NCI-H187 (cell line): ENCODE data around the gene WDR64.
"Not testable (repeated sequence)": the region's sequence is repeated elsewhere in the genome, so short reads cannot be mapped to it uniquely, and the experiment has no call there.

Source experiments
- DNase-seq, 2 experiments: peaks; one replicate each; lab custom pipeline; 2025; lab: John Stamatoyannopoulos, UW

Gene WDR64

GRCh38 chr1:241701483-241702295 lies 49.6 kb downstream of the WDR64 start:
- no peak for DNase-seq

GRCh38 chr1:241702442-241703373 lies 50.6 kb downstream of the WDR64 start:
- no peak for DNase-seq

- not testable (repeated sequence) for DNase-seq
Measured at GRCh38 chr1:241703739-241704138, 51.7 kb downstream of the WDR64 start.

- DNase-seq: no peak
Measured at GRCh38 chr1:241706257-241706656, 54.2 kb downstream of the WDR64 start.

GRCh38 chr1:241706967-241707366 lies 54.9 kb downstream of the WDR64 start:
- no peak for DNase-seq

- DNase-seq: no peak
Measured at GRCh38 chr1:241707442-241707841, 55.4 kb downstream of the WDR64 start.

- DNase-seq: no peak
Measured at GRCh38 chr1:241711326-241711725, 59.2 kb downstream of the WDR64 start.

- DNase-seq: no peak
Measured at GRCh38 chr1:241713316-241713715, 61.2 kb downstream of the WDR64 start.

GRCh38 chr1:241714321-241715218 lies 62.5 kb downstream of the WDR64 start:
- no peak for DNase-seq

GRCh38 chr1:241715435-241715834 lies 63.4 kb downstream of the WDR64 start:
- DNase-seq: no peak

GRCh38 chr1:241715956-241716355 lies 63.9 kb downstream of the WDR64 start:
- DNase-seq: no peak

- no peak for DNase-seq
Measured at GRCh38 chr1:241716915-241717656, 65.0 kb downstream of the WDR64 start.

- no peak for DNase-seq
Measured at GRCh38 chr1:241717975-241718374, 65.9 kb downstream of the WDR64 start.

GRCh38 chr1:241721011-241721410 lies 68.9 kb downstream of the WDR64 start:
- DNase-seq: no peak

- DNase-seq: no peak
Measured at GRCh38 chr1:241722947-241723346, 70.9 kb downstream of the WDR64 start.

- no peak for DNase-seq
Measured at GRCh38 chr1:241724741-241725356, 72.8 kb downstream of the WDR64 start.

- no peak for DNase-seq
Measured at GRCh38 chr1:241730031-241730430, 78.0 kb downstream of the WDR64 start.

- DNase-seq: no peak
Measured at GRCh38 chr1:241733899-241734298, 81.8 kb downstream of the WDR64 start.

GRCh38 chr1:241734533-241734932 lies 82.5 kb downstream of the WDR64 start:
- DNase-seq: no peak

GRCh38 chr1:241735493-241735926 lies 83.4 kb downstream of the WDR64 start:
- DNase-seq: not testable (repeated sequence)

GRCh38 chr1:241736387-241736786 lies 84.3 kb downstream of the WDR64 start:
- no peak for DNase-seq
